SK-N-SH (cell line): ENCODE data around the gene PDE4A. TPM values are rescaled to one million over a fixed set of nuclear protein-coding genes. Genes with fewer than 3 reads are reported as not detected.
A peak's percentile ranks its signal among the peaks of the same experiment; 100 is the strongest.

Experiments used
- CTCF ChIA-PET: fragments of 300-600, 350-600 bp; formaldehyde crosslinking; extraction: SDS; loops from one replicate; lab custom pipeline; 2021; lab: Yijun Ruan, JAX
- POLR2A ChIA-PET: fragments of 350-600 bp; sonication (Branson Sonifier 250); formaldehyde crosslinking; extraction: SDS; loops from one replicate; lab custom pipeline; 2020; ENCODE audit warnings: antibody characterized with exemption, inconsistent platforms; lab: Yijun Ruan, JAX
- DNase-seq: peaks from one replicate; pipeline ENCODE4 v3.0.0; 2012
- H2AFZ ChIP-seq: fragments of 200-600 bp; sonication (generic); 2 replicates; pipeline ENCODE4 v1.8.1; 2016; ENCODE audit warnings: antibody characterized with exemption, mild to moderate bottlenecking, low read depth
- H3F3A ChIP-seq: fragments of 200-600 bp; sonication (generic); replicated peaks from 2 replicates; pipeline ENCODE3; 2016; ENCODE audit warnings: antibody characterized with exemption, mild to moderate bottlenecking; ENCODE audit not compliant: insufficient read depth
- H3K27ac ChIP-seq, 2 experiments: fragments of 200-500 bp in 1 of 2; fragments of 200-600 bp in 1 of 2; sonication (Bioruptor generic) in 1 of 2; sonication (generic), shearing (Covaris generic) in 1 of 2; 2 replicates each; pipeline versions ENCODE4 v1.5.1 to v1.6.1; 2014 to 2016; ENCODE audit warnings: low read depth in 2 of 2, inconsistent platforms in 1 of 2, low read length in 1 of 2, mild to moderate bottlenecking in 1 of 2, mixed read lengths in 1 of 2
- H3K27me3 ChIP-seq: fragments of 200-600 bp; sonication (generic), shearing (Covaris generic); 2 replicates; pipeline ENCODE4 v1.6.1; 2016; ENCODE audit warnings: mixed run types; ENCODE audit not compliant: insufficient read depth
- H3K36me3 ChIP-seq, 2 experiments: fragments of 200-500 bp in 1 of 2; fragments of 200-600 bp in 1 of 2; sonication (Bioruptor generic) in 1 of 2; sonication (generic) in 1 of 2; replicated peaks in 1 of 2; 2 replicates each; pipeline versions ENCODE3 to v1.5.1; 2014 to 2016; ENCODE audit warnings: low read length in 1 of 2, mild to moderate bottlenecking in 1 of 2; ENCODE audit not compliant: insufficient read depth in 2 of 2, control insufficient read depth in 1 of 2
- H3K4me1 ChIP-seq, 2 experiments: fragments of 200-500 bp in 1 of 2; fragments of 200-600 bp in 1 of 2; sonication (Bioruptor generic) in 1 of 2; sonication (generic), shearing (Covaris generic) in 1 of 2; 2 replicates each; pipeline versions ENCODE4 v1.5.1 to v1.6.1; 2014 to 2016; ENCODE audit warnings: low read depth in 1 of 2, low read length in 1 of 2, mixed run types in 1 of 2; ENCODE audit not compliant: insufficient read depth in 2 of 2, control insufficient read depth in 1 of 2
- H3K4me2 ChIP-seq: fragments of 200-600 bp; sonication (generic), shearing (Covaris generic); 2 replicates; pipeline ENCODE4 v1.6.1; 2017; ENCODE audit warnings: mixed run types
- H3K4me3 ChIP-seq, 2 experiments: fragments of 200-500 bp in 1 of 2; fragments of 200-600 bp in 1 of 2; sonication (Bioruptor generic) in 1 of 2; sonication (generic), shearing (Covaris generic) in 1 of 2; 2 replicates each; pipeline versions ENCODE4 v1.5.1 to v1.8.1; 2014 to 2016; ENCODE audit warnings: low read depth in 2 of 2, inconsistent platforms in 1 of 2, low read length in 1 of 2, mild to moderate bottlenecking in 1 of 2, mixed read lengths in 1 of 2, moderate library complexity in 1 of 2
- H3K79me2 ChIP-seq: fragments of 200-600 bp; sonication (generic); 2 replicates; pipeline ENCODE4 v1.8.1; 2017; ENCODE audit warnings: mild to moderate bottlenecking; ENCODE audit not compliant: insufficient read depth
- H3K9ac ChIP-seq: fragments of 200-600 bp; sonication (generic); 2 replicates; pipeline ENCODE4 v1.6.1; 2017; ENCODE audit warnings: mixed run types
- H3K9me2 ChIP-seq: fragments of 200-600 bp; sonication (generic); 2 replicates; pipeline ENCODE4 v1.6.1; 2017; ENCODE audit warnings: mixed run types
- H3K9me3 ChIP-seq: fragments of 200-600 bp; sonication (generic); 2 replicates; pipeline ENCODE4 v1.6.1; 2017; ENCODE audit warnings: mixed run types, mild to moderate bottlenecking, moderate library complexity
- H4K20me1 ChIP-seq: fragments of 200-600 bp; sonication (generic); 2 replicates; pipeline ENCODE4 v1.6.1; 2017; ENCODE audit warnings: mild to moderate bottlenecking, mixed run types; ENCODE audit not compliant: insufficient read depth
- CTCF ChIP-seq: fragments of 200-600 bp; sonication (generic); IDR thresholded peaks from 2 replicates; pipeline ENCODE4 v1.6.1; 2017; ENCODE audit warnings: antibody characterized with exemption, mild to moderate bottlenecking, moderate library complexity
- ELF1 ChIP-seq: IDR thresholded peaks from 2 replicates; pipeline ENCODE4 v1.4.0; 2012
- EZH2phosphoT487 ChIP-seq: fragments of 200-600 bp; sonication (generic); IDR thresholded peaks from 2 replicates; pipeline ENCODE4 v1.6.1; 2017; ENCODE audit warnings: low read depth, mixed run types, mild to moderate bottlenecking, antibody characterized with exemption, moderate library complexity, borderline replicate concordance
- IRF3 ChIP-seq: fragments of 150-350 bp; IDR thresholded peaks from 2 replicates; pipeline ENCODE4 v1.6.1; 2016; ENCODE audit warnings: mild to moderate bottlenecking, low read depth, low read length
- JUND ChIP-seq: IDR thresholded peaks from 2 replicates; pipeline ENCODE4 v1.4.0; 2012
- MEF2A ChIP-seq: IDR thresholded peaks from 2 replicates; pipeline ENCODE4 v1.4.0; 2012; ENCODE audit warnings: low read depth, borderline replicate concordance
- RCOR1 ChIP-seq: fragments of 150-350 bp; IDR thresholded peaks from 2 replicates; pipeline ENCODE4 v1.6.1; 2017; ENCODE audit warnings: antibody characterized with exemption, low read length
- RFX5 ChIP-seq: IDR thresholded peaks from 2 replicates; pipeline ENCODE4 v1.6.1; 2012; ENCODE audit warnings: mild to moderate bottlenecking, improper control_type of control experiment, low read length
- RXRA ChIP-seq: IDR thresholded peaks from 2 replicates; pipeline ENCODE4 v1.4.0; 2012; ENCODE audit warnings: low read depth, mild to moderate bottlenecking, borderline replicate concordance
- SMC3 ChIP-seq: IDR thresholded peaks from 2 replicates; pipeline ENCODE4 v1.6.1; 2012; ENCODE audit warnings: low read depth, low read length, improper control_type of control experiment
- TCF12 ChIP-seq: IDR thresholded peaks from 2 replicates; pipeline ENCODE4 v1.4.0; 2012
- WGBS: methylation state at CpG from one replicate; pipeline ENCODE4 v1.1.6; 2017; ENCODE audit warnings: low lambda C conversion rate; 5-methylcytosine and 5-hydroxymethylcytosine counted together
- polyA plus RNA-seq, 3 experiments: library from polyadenylated mRNA; depleted of rRNA; stranded (reverse); fragments of >200 nt; gene quantifications; 2 replicates each; pipeline ENCODE4 v1.2.3, GENCODE V29; 2012
- TF ChIP-seq, protein P1 (sequence below): IDR thresholded peaks from 2 replicates; pipeline ENCODE4 v1.4.0; 2012; ENCODE audit warnings: low read depth
- TF ChIP-seq, protein P2 (sequence below): IDR thresholded peaks from 2 replicates; pipeline ENCODE4 v1.6.1; 2012; ENCODE audit warnings: mild to moderate bottlenecking, low read depth, low read length, moderate library complexity

PDE4A gene
- polyA plus RNA-seq (2012; rRNA removed) = 2.3 and 2.9 TPM in 2 replicates
- polyA plus RNA-seq (2012; cell fraction: cytosol; rRNA removed) = 2.0 and 2.8 TPM in 2 replicates
- polyA plus RNA-seq (2012; cell fraction: nucleus; rRNA removed) = 5.6 and 6.7 TPM in 2 replicates

- Histone ChIP-seq H2AFZ (peak within 1 kb of the TSS; percentile 74; the same call in 1 of the 2 replicates), H3K4me3 (peak within 1 kb of the TSS; percentile 20 to 51), H3K9me2 (no peaks in the 10 kb centered on the region), H3K4me1 (peaks cover 5 to 14% of the 10 kb centered on the region in 2 experiments; a peak in 1 of 4 replicates), H3K4me2 (peak within 1 kb of the TSS; percentile 78), H3F3A (peaks cover 32% of the 10 kb centered on the region), H3K79me2 (no peaks in the 10 kb centered on the region), H3K27ac (no peak within 1 kb of the TSS), H3K36me3 (no peaks in the 10 kb centered on the region), H4K20me1 (no peaks in the 10 kb centered on the region), H3K9me3 (no peaks in the 10 kb centered on the region), H3K9ac (no peak within 1 kb of the TSS), H3K27me3 (peaks cover 60% of the 10 kb centered on the region)
- POLR2A ChIA-PET = no interaction called here
- CTCF ChIA-PET = interaction anchor here (0.7 to 11.8 kb wide), 7 partner anchors 8 to 58 kb away, joined by 3 to 313 read pairs (median 5); partner anchors contain the start of gene CDC37
- TF ChIP-seq RXRA = no peak
- TF ChIP-seq RFX5 = no peak
- peak; percentile 63 for TF ChIP-seq CTCF
- DNase-seq = peak; percentile 73
- WGBS = under 1% methylated on average over 21 of the region's 104 CpGs
Observed at GRCh38 chr19:10420444-10421239, at the start of gene PDE4A. Gene PDE4A (plus strand): TSS chr19:10420538. CDS start chr19:10420765, 227 bp downstream.

DNA sequence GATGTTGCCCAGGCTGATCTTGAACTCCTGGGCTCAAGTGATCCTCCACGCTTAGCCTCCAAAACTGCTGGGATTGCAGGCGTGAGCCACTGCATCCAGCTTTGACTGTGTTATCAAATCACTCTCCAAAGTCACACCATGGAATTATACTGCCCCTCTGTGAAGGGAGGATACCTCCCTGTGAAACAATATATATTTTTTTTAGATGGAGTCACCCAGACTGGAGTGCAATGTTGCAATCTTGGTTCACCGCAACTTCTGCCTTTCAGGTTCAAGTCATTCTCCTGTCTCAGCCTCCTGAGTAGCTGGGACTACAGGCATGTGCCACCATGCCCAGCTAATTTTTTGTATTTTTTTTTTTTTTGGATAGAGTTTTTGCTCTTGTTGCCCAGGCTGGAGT, 47.6 kb upstream of the PDE4A start:
- H3K79me2 ChIP-seq = no peaks in the 10 kb centered on the region
- H4K20me1 ChIP-seq = no peaks in the 10 kb centered on the region
- H3K9me3 ChIP-seq = no peaks in the 10 kb centered on the region
- ChIA-PET CTCF (interaction anchor here (0.7 to 2.3 kb wide), 4 partner anchors 16 to 45 kb away, joined by 4 to 12 read pairs (median 6); no protein-coding TSS in a partner anchor), POLR2A (no interaction called here)
- H3F3A ChIP-seq = no peaks in the 10 kb centered on the region
- no peaks in the 10 kb centered on the region for H3K4me1 ChIP-seq
- no peak overlapping the region for H3K4me3 ChIP-seq
- H3K9me2 ChIP-seq = no peaks in the 10 kb centered on the region
- 96% methylated on average over 3 of the region's 3 CpGs for WGBS
- no peak overlapping the region for H3K27ac ChIP-seq
- no peaks in the 10 kb centered on the region for H3K27me3 ChIP-seq
- H3K36me3 ChIP-seq = peaks cover 8 to 18% of the 10 kb centered on the region in 2 experiments
- TF ChIP-seq, protein P1, sequence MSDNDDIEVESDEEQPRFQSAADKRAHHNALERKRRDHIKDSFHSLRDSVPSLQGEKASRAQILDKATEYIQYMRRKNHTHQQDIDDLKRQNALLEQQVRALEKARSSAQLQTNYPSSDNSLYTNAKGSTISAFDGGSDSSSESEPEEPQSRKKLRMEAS = no peak
- TF ChIP-seq CTCF = no peak
- TF ChIP-seq MEF2A = no peak
- no peak for TF ChIP-seq RXRA
- TF ChIP-seq, protein P2, sequence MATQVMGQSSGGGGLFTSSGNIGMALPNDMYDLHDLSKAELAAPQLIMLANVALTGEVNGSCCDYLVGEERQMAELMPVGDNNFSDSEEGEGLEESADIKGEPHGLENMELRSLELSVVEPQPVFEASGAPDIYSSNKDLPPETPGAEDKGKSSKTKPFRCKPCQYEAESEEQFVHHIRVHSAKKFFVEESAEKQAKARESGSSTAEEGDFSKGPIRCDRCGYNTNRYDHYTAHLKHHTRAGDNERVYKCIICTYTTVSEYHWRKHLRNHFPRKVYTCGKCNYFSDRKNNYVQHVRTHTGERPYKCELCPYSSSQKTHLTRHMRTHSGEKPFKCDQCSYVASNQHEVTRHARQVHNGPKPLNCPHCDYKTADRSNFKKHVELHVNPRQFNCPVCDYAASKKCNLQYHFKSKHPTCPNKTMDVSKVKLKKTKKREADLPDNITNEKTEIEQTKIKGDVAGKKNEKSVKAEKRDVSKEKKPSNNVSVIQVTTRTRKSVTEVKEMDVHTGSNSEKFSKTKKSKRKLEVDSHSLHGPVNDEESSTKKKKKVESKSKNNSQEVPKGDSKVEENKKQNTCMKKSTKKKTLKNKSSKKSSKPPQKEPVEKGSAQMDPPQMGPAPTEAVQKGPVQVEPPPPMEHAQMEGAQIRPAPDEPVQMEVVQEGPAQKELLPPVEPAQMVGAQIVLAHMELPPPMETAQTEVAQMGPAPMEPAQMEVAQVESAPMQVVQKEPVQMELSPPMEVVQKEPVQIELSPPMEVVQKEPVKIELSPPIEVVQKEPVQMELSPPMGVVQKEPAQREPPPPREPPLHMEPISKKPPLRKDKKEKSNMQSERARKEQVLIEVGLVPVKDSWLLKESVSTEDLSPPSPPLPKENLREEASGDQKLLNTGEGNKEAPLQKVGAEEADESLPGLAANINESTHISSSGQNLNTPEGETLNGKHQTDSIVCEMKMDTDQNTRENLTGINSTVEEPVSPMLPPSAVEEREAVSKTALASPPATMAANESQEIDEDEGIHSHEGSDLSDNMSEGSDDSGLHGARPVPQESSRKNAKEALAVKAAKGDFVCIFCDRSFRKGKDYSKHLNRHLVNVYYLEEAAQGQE = no peak
- no peak for TF ChIP-seq TCF12
- TF ChIP-seq EZH2phosphoT487 = no peak
- TF ChIP-seq IRF3 = no peak
- no peak for TF ChIP-seq ELF1
- TF ChIP-seq SMC3 = no peak
- TF ChIP-seq JUND = no peak
- no peak for TF ChIP-seq RCOR1
- H3K9ac ChIP-seq = no peak overlapping the region
- H2AFZ ChIP-seq = no peak overlapping the region
- no peak overlapping the region for H3K4me2 ChIP-seq
- DNase-seq = no peak
